ENCODE results near the gene SORCS2. TPM values are rescaled to one million over a fixed set of nuclear protein-coding genes. Genes with fewer than 3 reads are reported as not detected.

SORCS2 gene
- total and polyA plus RNA-seq, 4 donors: 0.05 to 8.4 (median 1.8) TPM

DNA sequence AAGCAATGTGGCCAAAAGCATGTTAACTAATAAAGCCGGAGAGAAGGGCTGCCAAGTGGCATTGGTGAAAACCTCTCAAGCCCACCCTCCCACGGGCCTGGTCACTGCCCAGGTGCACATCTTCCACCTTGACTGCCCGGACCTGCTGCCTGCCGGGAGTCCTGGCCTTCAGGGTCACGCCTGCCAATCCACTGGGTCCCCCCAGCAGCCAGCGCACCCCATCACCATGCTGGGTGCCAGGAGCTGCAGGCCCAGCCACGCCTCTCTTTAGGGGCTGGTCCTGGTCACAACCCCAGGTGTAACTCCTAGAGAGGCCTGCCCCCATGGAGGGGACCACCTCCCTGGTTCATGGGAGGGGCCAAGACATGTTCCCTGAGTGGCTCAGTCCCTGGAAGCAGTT, 176.0 kb downstream of the SORCS2 start:
- peak in 1 of 2 donors; percentile 48 for DNase-seq
- peaks cover 0 to 2% of the 10 kb centered on the region in 2 donors for H3K27me3 ChIP-seq (ENCODE audit: control insufficient read depth in 1 of 2, insufficient read depth in 2 of 2, low read length in 1 of 2)
- no peaks in the 10 kb centered on the region for H3K4me1 ChIP-seq (ENCODE audit: control insufficient read depth in 1 of 2, insufficient read depth in 2 of 2, low read length in 2 of 2)
- H3K4me3 ChIP-seq (ENCODE audit: low read length in 2 of 2): no peak overlapping the region
- ATAC-seq (ENCODE audit: low FRiP score): no peak
- intact Hi-C loops (cut with DNase I): no loop called here
- WGBS, 2 donors: 49 to 55% methylated on average over 7 of the region's 7 CpGs
- no peaks in the 10 kb centered on the region for H3K9me3 ChIP-seq (ENCODE audit: control insufficient read depth, low read length)
- H3K27ac ChIP-seq (ENCODE audit: low read depth in 1 of 2, low read length in 2 of 2): no peak overlapping the region
- H3K36me3 ChIP-seq (ENCODE audit: control insufficient read depth in 1 of 2, insufficient read depth in 2 of 2, low read length in 1 of 2): no peaks in the 10 kb centered on the region

DNA sequence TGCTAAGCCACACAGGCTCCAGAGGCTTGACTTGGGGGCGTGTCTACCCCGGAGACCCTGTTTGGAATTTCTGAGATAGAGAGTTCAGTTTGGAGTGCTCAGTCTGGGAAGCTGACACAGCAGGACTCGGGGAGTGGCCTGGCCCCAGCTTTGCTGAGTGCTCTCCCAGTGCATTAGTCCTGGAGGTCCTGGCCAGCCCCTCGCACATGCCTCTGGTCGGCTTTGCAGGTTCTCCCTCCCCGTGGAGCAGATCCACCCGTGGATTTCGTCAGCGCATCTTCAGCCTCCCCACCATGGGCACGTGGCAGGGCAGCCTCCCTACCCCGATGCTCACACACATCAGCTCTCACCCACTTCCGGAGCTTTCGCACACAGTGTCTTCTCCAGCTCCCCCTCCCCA, 177.2 kb downstream of the SORCS2 start:
- Histone ChIP-seq H3K4me3 (ENCODE audit: low read length in 2 of 2) (no peak overlapping the region), H3K9me3 (ENCODE audit: control insufficient read depth, low read length) (no peaks in the 10 kb centered on the region), H3K36me3 (ENCODE audit: control insufficient read depth in 1 of 2, insufficient read depth in 2 of 2, low read length in 1 of 2) (no peaks in the 10 kb centered on the region), H3K27ac (ENCODE audit: low read depth in 1 of 2, low read length in 2 of 2) (no peak overlapping the region), H3K27me3 (ENCODE audit: control insufficient read depth in 1 of 2, insufficient read depth in 2 of 2, low read length in 1 of 2) (peaks cover 0 to 2% of the 10 kb centered on the region in 2 donors), H3K4me1 (ENCODE audit: control insufficient read depth in 1 of 2, insufficient read depth in 2 of 2, low read length in 2 of 2) (no peaks in the 10 kb centered on the region)
- peak in 1 of 2 donors; percentile 67 for DNase-seq
- intact Hi-C loops (cut with DNase I): no loop called here
- ATAC-seq (ENCODE audit: low FRiP score): no peak
- 91 to 95% methylated on average over 13 of the region's 13 CpGs for WGBS, 2 donors

DNA sequence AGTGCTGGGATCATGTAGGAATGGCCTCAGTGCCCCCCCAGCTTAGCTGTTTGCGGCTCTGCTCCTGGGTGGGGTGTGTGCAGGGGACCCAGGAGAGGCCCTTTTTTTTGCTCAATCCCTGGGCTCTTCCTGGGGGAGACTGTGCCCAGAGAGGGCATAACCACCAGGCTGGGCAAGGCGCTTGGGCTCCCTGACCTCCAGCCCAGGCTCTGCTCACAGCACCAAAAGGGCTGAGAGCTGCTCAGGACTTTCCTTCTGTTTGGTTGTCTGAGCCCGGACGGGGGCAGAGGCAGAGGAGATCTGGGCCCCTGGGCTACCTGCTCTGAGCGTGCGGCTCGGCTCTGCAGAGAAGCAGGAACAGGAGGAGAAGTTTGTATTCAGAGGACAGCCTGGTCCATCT, 177.7 kb downstream of the SORCS2 start:
- Histone ChIP-seq H3K36me3 (ENCODE audit: control insufficient read depth in 1 of 2, insufficient read depth in 2 of 2, low read length in 1 of 2) (no peaks in the 10 kb centered on the region), H3K27ac (ENCODE audit: low read depth in 1 of 2, low read length in 2 of 2) (no peak overlapping the region), H3K27me3 (ENCODE audit: control insufficient read depth in 1 of 2, insufficient read depth in 2 of 2, low read length in 1 of 2) (peaks cover 0 to 2% of the 10 kb centered on the region in 2 donors), H3K4me1 (ENCODE audit: control insufficient read depth in 1 of 2, insufficient read depth in 2 of 2, low read length in 2 of 2) (no peaks in the 10 kb centered on the region), H3K4me3 (ENCODE audit: low read length in 2 of 2) (no peak overlapping the region), H3K9me3 (ENCODE audit: control insufficient read depth, low read length) (no peaks in the 10 kb centered on the region)
- DNase-seq (peak in 1 of 2 donors; percentile 58), ATAC-seq (ENCODE audit: low FRiP score) (no peak)
- WGBS, 2 donors: 92 to 94% methylated on average over 7 of the region's 7 CpGs
- intact Hi-C loops (cut with DNase I): no loop called here

DNA sequence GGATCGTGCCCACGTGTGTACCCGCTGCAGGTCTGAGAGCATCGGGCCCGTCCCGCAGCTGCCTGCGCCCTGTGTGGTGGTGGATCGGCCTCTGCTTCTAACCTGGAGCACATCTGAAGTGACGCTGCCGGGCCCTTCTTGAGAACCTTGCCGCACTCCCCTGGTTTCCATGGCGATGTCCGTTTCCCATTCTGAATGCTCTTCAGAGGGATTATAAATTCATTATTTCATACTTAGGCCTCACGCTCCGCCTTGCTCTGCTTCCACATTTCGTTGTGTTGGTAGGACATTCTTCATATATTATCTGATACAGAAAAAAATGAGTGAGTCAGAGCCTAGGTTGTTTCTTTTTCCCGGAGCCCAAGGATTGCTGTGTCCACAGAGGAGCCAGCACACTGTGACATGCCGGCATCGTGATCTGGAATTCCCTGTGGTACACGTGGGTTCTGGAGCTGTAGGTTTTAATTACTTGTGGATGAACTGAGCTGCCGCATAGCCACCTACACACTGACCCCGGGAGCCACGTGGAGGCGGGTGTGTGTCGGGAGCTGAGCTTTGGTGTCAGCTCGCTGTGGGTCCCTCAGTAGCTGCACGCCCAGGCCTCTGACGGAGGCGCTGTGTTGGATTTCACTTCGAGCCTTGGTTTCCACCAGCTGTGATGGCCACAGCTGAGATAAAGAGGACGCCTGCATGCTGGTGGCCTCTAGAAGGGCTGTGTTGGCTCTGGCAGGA, 179.0 kb downstream of the SORCS2 start:
- Histone ChIP-seq H3K4me1 (ENCODE audit: control insufficient read depth in 1 of 2, insufficient read depth in 2 of 2, low read length in 2 of 2) (no peaks in the 10 kb centered on the region), H3K27ac (ENCODE audit: low read depth in 1 of 2, low read length in 2 of 2) (no peak overlapping the region), H3K27me3 (ENCODE audit: control insufficient read depth in 1 of 2, insufficient read depth in 2 of 2, low read length in 1 of 2) (peaks cover 0 to 2% of the 10 kb centered on the region in 2 donors), H3K4me3 (ENCODE audit: low read length in 2 of 2) (no peak overlapping the region), H3K9me3 (ENCODE audit: control insufficient read depth, low read length) (no peaks in the 10 kb centered on the region), H3K36me3 (ENCODE audit: control insufficient read depth in 1 of 2, insufficient read depth in 2 of 2, low read length in 1 of 2) (no peaks in the 10 kb centered on the region)
- intact Hi-C loops (cut with DNase I): no loop called here
- ATAC-seq (ENCODE audit: low FRiP score) (no peak), DNase-seq (peak in 1 of 2 donors; percentile 39)
- 85% methylated on average over 31 of the region's 31 CpGs for WGBS, 2 donors

DNA sequence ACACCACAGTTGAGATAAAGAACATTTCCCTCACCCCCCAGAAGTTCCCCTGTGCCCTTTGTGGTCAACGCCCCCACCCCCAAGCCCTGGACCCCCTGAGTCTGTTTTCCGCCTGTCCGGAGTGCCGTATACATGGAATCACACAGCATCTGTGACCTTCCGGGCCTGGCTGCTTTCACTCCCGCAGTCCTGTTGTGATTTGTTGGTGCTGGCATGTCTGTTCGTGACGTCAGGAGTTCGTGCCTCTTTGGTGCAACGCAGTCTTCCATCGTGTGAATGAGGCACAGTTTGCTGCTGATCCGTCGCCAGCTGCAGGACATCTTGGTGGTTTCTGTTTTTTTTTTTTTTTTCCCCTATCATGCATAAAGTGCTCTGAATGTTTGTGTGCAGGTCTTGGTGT, 180.3 kb downstream of the SORCS2 start:
- DNase-seq (peak in 1 of 2 donors; percentile 62), ATAC-seq (ENCODE audit: low FRiP score) (no peak)
- H3K4me3 ChIP-seq (ENCODE audit: low read length in 2 of 2): no peak overlapping the region
- WGBS, 2 donors: 83 to 89% methylated on average over 13 of the region's 13 CpGs
- no peaks in the 10 kb centered on the region for H3K36me3 ChIP-seq (ENCODE audit: control insufficient read depth in 1 of 2, insufficient read depth in 2 of 2, low read length in 1 of 2)
- H3K27me3 ChIP-seq (ENCODE audit: control insufficient read depth in 1 of 2, insufficient read depth in 2 of 2, low read length in 1 of 2): no peaks in the 10 kb centered on the region
- no peaks in the 10 kb centered on the region for H3K9me3 ChIP-seq (ENCODE audit: control insufficient read depth, low read length)
- H3K4me1 ChIP-seq (ENCODE audit: control insufficient read depth in 1 of 2, insufficient read depth in 2 of 2, low read length in 2 of 2): no peaks in the 10 kb centered on the region
- no peak overlapping the region for H3K27ac ChIP-seq (ENCODE audit: low read depth in 1 of 2, low read length in 2 of 2)
- intact Hi-C loops (cut with DNase I): no loop called here

DNA sequence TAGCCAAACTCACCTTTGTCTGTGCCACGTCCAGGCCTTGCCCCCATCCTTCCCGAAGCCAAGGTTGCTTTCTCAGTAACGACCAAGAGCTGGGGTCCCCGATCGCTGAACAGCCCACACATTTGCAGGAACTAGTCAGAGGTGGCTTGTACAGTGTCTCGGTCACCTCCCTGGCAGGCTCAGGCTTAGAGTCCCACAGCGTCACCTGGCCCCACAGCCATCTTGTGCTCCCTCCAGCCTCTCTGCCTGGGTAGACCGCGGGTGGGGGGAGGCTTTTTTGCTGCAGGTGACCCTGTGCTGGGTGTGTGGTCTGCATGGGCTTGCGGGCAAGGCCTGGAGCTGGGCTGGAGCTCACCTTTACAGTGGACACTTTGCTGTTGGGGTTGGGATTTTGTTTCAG, 182.2 kb downstream of the SORCS2 start:
- WGBS, 2 donors: 97 to 98% methylated on average over 10 of the region's 10 CpGs
- no peaks in the 10 kb centered on the region for H3K36me3 ChIP-seq (ENCODE audit: control insufficient read depth in 1 of 2, insufficient read depth in 2 of 2, low read length in 1 of 2)
- no peaks in the 10 kb centered on the region for H3K4me1 ChIP-seq (ENCODE audit: control insufficient read depth in 1 of 2, insufficient read depth in 2 of 2, low read length in 2 of 2)
- intact Hi-C loops (cut with DNase I): no loop called here
- ATAC-seq (ENCODE audit: low FRiP score) (no peak), DNase-seq (peak in 1 of 2 donors; percentile 32)
- H3K4me3 ChIP-seq (ENCODE audit: low read length in 2 of 2): no peak overlapping the region
- no peaks in the 10 kb centered on the region for H3K9me3 ChIP-seq (ENCODE audit: control insufficient read depth, low read length)
- H3K27ac ChIP-seq (ENCODE audit: low read depth in 1 of 2, low read length in 2 of 2): no peak overlapping the region
- H3K27me3 ChIP-seq (ENCODE audit: control insufficient read depth in 1 of 2, insufficient read depth in 2 of 2, low read length in 1 of 2): no peaks in the 10 kb centered on the region

DNA sequence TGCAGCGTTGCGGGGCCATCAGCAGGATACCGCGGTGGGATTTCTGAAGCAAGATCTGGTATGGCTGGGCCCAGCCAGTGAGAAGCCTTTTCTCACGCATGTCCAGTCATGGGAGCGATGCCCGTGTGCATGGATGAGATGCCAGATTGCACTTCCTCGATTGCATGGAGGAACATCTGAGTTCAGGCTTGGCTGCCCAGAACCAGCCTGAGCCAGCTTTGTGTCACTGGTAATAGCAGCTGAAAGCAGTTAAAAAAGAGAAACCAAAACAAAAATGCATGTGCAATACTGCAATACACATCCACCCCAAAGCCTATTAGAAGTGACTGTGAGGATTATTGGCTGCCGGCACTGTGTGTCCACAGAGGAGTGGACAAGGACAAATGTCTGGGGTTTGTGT, 183.1 kb downstream of the SORCS2 start:
- no peak overlapping the region for H3K27ac ChIP-seq (ENCODE audit: low read depth in 1 of 2, low read length in 2 of 2)
- WGBS, 2 donors: 62 to 63% methylated on average over 9 of the region's 9 CpGs
- ATAC-seq (ENCODE audit: low FRiP score): no peak

DNA sequence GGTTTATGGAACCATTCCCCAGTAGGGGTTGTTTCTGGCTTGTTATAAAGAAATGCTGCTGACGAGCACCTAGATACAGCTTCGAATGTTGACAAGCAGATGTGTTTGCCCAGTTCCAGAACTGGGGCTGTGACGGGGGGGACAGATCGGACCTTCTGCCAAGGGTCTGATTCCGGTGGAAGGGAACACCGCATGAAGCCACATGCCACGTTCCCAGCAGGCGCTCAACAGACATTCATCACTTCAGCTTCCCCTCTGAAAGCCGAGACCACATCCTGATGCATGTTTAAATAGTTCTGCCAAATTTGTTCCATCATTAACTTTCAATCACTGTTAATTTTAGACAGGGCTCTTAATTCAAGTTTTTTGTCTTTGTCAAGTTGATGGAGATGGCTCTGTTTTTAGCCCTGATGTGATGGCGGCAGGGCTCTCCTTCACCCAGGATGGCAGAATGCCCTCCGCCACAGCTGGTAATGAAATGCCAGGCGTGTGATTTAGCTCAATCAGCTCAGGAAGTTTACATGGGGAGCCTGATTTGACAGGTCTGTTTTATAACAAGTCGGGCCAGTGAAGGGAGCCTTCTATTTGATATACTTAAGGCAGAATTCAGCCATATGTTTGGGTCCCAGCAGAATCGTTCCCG, 185.0 kb downstream of the SORCS2 start:
- H3K27ac ChIP-seq (ENCODE audit: low read depth in 1 of 2, low read length in 2 of 2): no peak overlapping the region
- 72 to 77% methylated on average over 15 of the region's 15 CpGs for WGBS, 2 donors
- intact Hi-C loops (cut with DNase I): no loop called here
- DNase-seq: peak; percentile 17 to 26
- H3K36me3 ChIP-seq (ENCODE audit: control insufficient read depth in 1 of 2, insufficient read depth in 2 of 2, low read length in 1 of 2): no peaks in the 10 kb centered on the region
- H3K4me3 ChIP-seq (ENCODE audit: low read length in 2 of 2): no peak overlapping the region
- no peaks in the 10 kb centered on the region for H3K4me1 ChIP-seq (ENCODE audit: control insufficient read depth in 1 of 2, insufficient read depth in 2 of 2, low read length in 2 of 2)
- H3K27me3 ChIP-seq (ENCODE audit: control insufficient read depth in 1 of 2, insufficient read depth in 2 of 2, low read length in 1 of 2): no peaks in the 10 kb centered on the region
- ATAC-seq (ENCODE audit: low FRiP score): no peak
- H3K9me3 ChIP-seq (ENCODE audit: control insufficient read depth, low read length): no peaks in the 10 kb centered on the region

More for the DNA sequence above, 183.1 kb downstream of the SORCS2 start:
- intact Hi-C loops (cut with DNase I): no loop called here
- Histone ChIP-seq H3K27me3 (ENCODE audit: control insufficient read depth in 1 of 2, insufficient read depth in 2 of 2, low read length in 1 of 2) (no peaks in the 10 kb centered on the region), H3K4me3 (ENCODE audit: low read length in 2 of 2) (no peak overlapping the region), H3K9me3 (ENCODE audit: control insufficient read depth, low read length) (no peaks in the 10 kb centered on the region), H3K4me1 (ENCODE audit: control insufficient read depth in 1 of 2, insufficient read depth in 2 of 2, low read length in 2 of 2) (no peaks in the 10 kb centered on the region), H3K36me3 (ENCODE audit: control insufficient read depth in 1 of 2, insufficient read depth in 2 of 2, low read length in 1 of 2) (no peaks in the 10 kb centered on the region)
- peak in 1 of 2 donors; percentile 50 for DNase-seq

DNA sequence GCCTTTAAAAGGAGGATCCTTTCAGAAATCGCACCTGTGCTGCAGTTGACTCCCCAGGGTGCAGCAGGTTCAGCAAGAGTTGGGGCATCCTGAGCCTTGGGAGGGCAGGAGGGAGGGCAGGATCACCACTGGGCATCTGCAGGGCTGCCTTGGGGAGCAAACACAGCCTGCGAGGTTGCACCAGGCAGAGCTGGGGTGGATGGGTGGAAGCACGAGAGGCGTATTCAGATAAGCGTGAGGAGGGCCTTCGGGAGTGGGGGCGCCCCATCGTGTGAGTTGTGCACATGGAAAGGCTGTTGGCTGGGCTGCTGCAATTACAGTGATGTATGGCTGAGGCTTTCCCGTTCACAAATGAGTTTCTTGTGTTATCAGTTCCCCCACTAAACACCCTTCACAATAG, 186.8 kb downstream of the SORCS2 start:
- Histone ChIP-seq H3K27ac (ENCODE audit: low read depth in 1 of 2, low read length in 2 of 2) (no peak overlapping the region), H3K36me3 (ENCODE audit: control insufficient read depth in 1 of 2, insufficient read depth in 2 of 2, low read length in 1 of 2) (no peaks in the 10 kb centered on the region), H3K4me3 (ENCODE audit: low read length in 2 of 2) (no peak overlapping the region), H3K9me3 (ENCODE audit: control insufficient read depth, low read length) (no peaks in the 10 kb centered on the region), H3K4me1 (ENCODE audit: control insufficient read depth in 1 of 2, insufficient read depth in 2 of 2, low read length in 2 of 2) (no peaks in the 10 kb centered on the region), H3K27me3 (ENCODE audit: control insufficient read depth in 1 of 2, insufficient read depth in 2 of 2, low read length in 1 of 2) (no peaks in the 10 kb centered on the region)
- intact Hi-C loops (cut with DNase I): no loop called here
- peak; percentile 34 to 64 for DNase-seq
- no peak for ATAC-seq (ENCODE audit: low FRiP score)
- 93 to 94% methylated on average over 9 of the region's 9 CpGs for WGBS, 2 donors

Measured in aorta (tissue), 5 donors.